SHP77 treated with DMSO at 0.1 percent for 48 hours (cell line): ENCODE measurements around the gene SPTBN1.

ENCODE experiments used
- DNase-seq: peaks from one replicate; lab custom pipeline; 2025; lab: John Stamatoyannopoulos, UW

Gene SPTBN1

GRCh38 chr2:54574107-54574859 lies 118.2 kb downstream of the SPTBN1 start:
- DNase-seq = no peak

- DNase-seq = no peak
Observed at GRCh38 chr2:54574860-54575247, 118.7 kb downstream of the SPTBN1 start.

GRCh38 chr2:54575379-54575888 lies 119.3 kb downstream of the SPTBN1 start:
- no peak for DNase-seq

- DNase-seq = peak; percentile 78
Observed at GRCh38 chr2:54577035-54577434, 120.9 kb downstream of the SPTBN1 start.

GRCh38 chr2:54577944-54578647 lies 122.0 kb downstream of the SPTBN1 start:
- no peak for DNase-seq

- DNase-seq = no peak
Observed at GRCh38 chr2:54578648-54579045, 122.5 kb downstream of the SPTBN1 start.

- no peak for DNase-seq
Observed at GRCh38 chr2:54579061-54579681, 123.0 kb downstream of the SPTBN1 start.

GRCh38 chr2:54579682-54580620 lies 123.8 kb downstream of the SPTBN1 start:
- no peak for DNase-seq

GRCh38 chr2:54581326-54582039 lies 125.4 kb downstream of the SPTBN1 start:
- no peak for DNase-seq

- DNase-seq = no peak
Observed at GRCh38 chr2:54582987-54583386, 126.9 kb downstream of the SPTBN1 start.

- DNase-seq = no peak
Observed at GRCh38 chr2:54584598-54584997, 128.5 kb downstream of the SPTBN1 start.

- no peak for DNase-seq
Observed at GRCh38 chr2:54585136-54585733, 129.1 kb downstream of the SPTBN1 start.

- no peak for DNase-seq
Observed at GRCh38 chr2:54586062-54586461, 129.9 kb downstream of the SPTBN1 start.

GRCh38 chr2:54586494-54586893 lies 130.4 kb downstream of the SPTBN1 start:
- DNase-seq = no peak

GRCh38 chr2:54587171-54588016 lies 131.3 kb downstream of the SPTBN1 start:
- no peak for DNase-seq

- no peak for DNase-seq
Observed at GRCh38 chr2:54588244-54588899, 132.2 kb downstream of the SPTBN1 start.

GRCh38 chr2:54589038-54589339 lies 132.9 kb downstream of the SPTBN1 start:
- no peak for DNase-seq

- DNase-seq = no peak
Observed at GRCh38 chr2:54589340-54590215, 133.5 kb downstream of the SPTBN1 start.
